HG03457 (cell line): ENCODE measurements around the gene DDC.
"Not testable (repeated sequence)": the region's sequence is repeated elsewhere in the genome, so short reads cannot be mapped to it uniquely, and the experiment has no call there.

Experiments
- ATAC-seq: cut with Tn5 transposase; IDR thresholded peaks from one replicate; pipeline ENCODE4 v1.9.1; 2021; ENCODE audit warnings: moderate number of reproducible peaks; ENCODE audit not compliant: unreplicated experiment

The DDC gene

DNA sequence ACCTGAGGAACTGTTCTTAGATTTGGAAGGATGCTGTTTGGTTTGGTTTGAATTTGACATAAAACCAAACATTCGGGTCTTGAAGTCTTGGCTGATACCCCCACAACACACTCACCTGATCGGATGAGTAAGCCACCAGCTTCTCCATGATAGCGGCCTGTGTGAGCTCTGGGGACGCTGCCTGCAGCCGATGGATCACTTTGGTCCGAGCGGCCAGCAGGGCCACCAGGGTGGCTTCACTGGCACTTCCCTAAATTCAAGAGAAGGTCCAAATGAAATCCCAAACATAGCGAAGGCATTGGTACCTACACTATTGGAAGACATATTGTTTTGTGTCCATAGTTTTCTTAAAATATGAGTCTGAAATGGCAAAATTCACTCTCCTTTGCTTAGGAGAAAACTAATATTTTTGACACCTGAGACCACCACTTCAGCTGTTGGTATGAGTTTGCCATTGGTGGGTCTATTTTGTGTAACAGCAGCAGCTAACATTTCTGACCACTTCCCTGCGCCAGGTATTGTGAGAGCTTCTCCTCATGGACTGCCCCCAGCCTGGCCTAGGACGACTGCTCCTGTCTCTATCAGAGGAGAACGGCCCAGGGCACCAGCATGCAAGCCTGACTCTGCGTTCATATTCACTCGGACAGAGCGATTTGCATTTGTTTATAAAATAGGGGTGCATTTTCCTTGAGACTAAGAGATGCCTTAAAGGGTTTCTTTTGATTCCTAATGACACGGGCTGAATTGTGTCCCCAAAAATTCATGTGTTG is 35.9 kb downstream of the DDC start:
- no peak for ATAC-seq

DNA sequence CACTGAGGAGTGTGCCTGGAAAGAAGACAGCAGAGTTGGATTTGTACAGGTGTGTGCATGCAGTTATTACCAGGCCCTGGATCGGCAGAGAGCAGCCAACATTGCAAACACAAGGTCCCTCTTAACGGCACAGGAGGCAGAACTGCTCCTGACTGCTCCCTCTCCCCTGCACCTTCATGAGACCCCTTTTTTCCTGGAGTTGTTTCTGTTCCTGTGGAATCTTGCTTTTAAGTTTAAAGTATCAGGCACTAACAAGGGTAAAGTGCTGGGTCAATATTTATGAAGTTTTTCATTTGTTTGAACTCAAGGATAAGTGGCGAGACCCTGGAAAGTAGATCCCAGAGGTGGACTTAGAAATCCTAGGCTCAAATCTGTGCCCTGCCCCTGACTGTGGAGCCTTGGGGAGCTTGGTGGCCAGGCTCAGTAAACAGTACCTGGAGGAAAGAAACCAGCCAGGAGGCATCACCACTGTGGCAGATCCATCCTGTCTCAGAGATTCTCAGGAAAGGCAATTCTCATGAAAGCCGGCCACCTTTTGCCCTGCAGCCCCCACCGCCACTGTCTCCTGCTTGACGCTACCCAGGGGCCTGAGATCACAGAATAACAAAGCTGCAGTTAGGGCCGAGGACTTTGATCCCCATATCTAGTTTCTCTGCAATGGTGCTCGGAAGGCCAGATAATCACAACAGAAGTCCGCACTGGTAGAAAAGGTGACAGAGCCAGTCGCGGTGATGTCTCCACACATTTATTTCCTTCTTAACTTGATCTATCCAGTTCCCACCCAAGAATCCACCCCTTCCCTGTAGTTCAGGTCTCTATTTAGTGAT is 36.7 kb downstream of the DDC start:
- ATAC-seq = no peak

- ATAC-seq = not testable (repeated sequence)
Measured at GRCh38 chr7:50519350-50519749, 45.9 kb downstream of the DDC start.

- no peak for ATAC-seq
Measured at GRCh38 chr7:50513166-50513871, 51.9 kb downstream of the DDC start.

- ATAC-seq = no peak
Measured at GRCh38 chr7:50512384-50512783, 52.8 kb downstream of the DDC start.

DNA sequence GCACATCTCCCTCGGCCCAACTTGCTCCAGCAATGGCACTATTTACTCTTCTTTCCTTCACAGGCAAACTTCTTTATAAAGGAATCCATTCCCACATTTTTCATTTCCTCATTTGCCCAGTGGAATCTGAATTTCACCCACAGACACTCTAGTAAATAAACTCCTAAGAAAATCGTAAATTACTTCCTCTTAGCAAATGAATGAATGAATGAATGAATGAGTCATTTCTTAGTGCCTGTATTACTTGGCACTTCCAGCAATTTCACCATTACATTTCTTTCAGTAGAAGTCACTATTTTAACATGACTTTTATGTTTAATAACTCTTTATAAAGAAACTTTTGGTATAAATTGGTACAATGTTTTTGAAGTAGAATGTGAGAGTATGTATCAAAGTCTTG is 55.7 kb downstream of the DDC start:
- ATAC-seq = no peak

DNA sequence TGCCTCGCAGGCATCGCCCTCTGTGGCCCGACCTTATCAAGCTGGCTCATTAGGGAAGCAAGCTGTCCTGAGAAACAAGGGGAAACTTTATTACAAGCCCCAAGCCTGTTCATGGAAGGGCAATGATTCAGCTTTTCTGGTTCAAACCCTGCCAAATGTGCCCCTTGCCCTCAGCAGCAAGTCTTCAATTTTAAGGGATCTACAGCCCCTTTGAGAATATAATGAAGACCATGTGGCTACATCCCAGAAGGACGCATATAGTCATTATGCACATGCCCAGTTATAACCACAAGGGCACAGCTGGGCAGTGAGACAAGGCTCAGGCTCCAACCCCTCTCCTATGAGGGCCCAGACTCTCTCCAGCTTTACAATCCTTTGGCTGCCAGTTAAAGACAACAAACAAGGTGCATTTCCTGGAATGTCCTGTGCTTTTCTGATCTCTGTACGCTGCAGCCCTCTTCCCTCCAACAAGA is 56.7 kb downstream of the DDC start:
- ATAC-seq = no peak

GRCh38 chr7:50507898-50508470 is 57.2 kb downstream of the DDC start:
- ATAC-seq = no peak

DNA sequence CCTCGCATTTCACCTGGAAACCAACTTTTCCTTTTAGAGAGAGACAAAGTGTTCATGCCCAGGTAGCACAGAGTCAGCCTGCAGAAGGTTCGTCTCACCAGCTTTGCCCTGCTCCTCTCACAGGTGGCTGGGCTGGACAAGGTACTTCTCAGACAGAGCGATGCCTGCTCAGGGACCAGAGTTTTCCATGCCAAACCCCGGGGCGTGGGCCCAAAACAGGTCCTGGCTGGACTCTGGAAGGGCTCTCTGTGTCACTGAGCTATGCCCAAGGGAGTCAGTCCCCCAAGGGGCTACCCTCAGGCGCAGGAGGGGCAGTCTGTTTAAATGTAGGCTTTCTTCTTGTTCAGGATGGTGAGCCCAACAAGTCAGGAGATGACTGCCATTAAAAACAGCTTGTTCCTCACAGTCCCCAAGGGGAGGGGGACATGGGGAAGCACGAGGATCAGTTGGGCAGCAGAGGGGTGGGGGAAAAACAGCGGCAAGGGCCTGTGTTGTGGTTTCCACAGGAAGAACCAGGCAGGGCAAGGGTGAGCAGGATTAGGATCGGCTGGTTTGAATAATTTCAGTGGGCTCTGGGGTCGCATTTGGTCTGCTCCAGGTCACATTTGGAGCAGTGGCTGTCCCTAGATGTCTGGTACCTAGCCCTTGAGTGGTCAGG is 59.5 kb downstream of the DDC start:
- no peak for ATAC-seq

GRCh38 chr7:50504646-50505546 is 60.3 kb downstream of the DDC start:
- no peak for ATAC-seq

DNA sequence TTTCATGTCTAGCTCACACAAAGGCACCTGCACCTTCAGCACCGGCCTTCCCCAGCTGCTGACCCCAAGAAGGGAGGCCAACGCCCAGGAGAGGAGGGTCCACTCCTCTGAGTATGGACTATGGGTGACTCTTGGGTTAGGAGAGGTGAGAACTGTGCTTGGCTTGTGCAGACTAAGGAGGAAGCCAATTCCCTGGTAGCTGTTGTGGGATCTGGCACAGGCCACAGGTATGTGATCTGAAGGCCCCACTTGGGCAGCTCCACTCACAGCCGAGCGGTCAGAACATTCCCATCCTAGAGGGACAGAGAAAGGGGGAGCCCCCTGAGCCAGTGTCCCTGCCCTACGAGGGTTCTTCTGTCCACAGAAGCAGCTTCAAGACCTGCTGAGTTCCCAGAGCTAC is 62.3 kb downstream of the DDC start:
- no peak for ATAC-seq

GRCh38 chr7:50502001-50502684 is 63.1 kb downstream of the DDC start:
- ATAC-seq = no peak

- no peak for ATAC-seq
Measured at GRCh38 chr7:50499092-50499491, 66.1 kb downstream of the DDC start.

DNA sequence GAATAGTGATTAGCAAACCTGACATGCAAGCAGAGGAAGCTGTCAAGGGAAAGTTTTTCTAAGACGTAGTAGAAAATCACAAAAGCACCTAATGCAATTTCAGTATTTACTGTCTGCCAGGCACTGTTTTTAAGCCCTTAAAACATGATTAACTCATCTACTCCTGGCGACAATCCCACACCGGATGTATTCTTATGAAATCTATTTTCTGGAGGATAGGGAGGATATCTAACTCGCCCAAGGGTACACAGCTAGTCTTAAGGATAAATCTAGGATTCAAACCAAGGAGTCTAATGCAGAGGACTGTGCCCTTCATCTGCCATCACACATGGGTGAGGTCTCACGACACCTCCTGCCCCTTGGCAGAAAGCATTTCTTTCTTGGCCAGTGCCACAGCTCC is 67.2 kb downstream of the DDC start:
- no peak for ATAC-seq

DNA sequence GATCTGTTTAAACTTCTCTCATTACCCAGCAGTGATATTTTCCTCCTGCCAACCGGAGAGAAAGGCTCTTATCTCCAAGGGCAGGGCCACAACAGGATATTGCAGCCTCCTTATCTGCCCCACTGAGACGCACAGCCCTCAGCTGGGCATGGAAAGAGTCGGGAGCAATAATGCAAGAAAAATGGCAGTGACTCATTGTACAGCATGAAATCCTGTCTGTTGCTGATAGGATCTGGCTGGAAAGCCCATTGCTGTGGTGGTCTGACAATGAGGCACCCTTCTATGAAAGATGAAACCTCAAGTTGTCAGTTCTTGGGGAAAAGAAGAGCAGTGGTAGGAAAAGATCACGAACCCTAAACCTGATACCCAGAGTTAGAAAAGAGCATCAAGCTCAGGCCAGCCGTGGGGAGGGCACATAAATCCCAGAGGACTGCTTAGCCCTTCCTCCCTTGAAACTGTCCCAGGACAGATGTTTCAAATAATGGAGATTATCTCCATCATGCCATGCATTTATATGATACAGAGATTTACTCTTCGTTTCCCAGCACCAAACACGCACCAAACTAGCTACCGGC is 68.0 kb downstream of the DDC start:
- no peak for ATAC-seq

DNA sequence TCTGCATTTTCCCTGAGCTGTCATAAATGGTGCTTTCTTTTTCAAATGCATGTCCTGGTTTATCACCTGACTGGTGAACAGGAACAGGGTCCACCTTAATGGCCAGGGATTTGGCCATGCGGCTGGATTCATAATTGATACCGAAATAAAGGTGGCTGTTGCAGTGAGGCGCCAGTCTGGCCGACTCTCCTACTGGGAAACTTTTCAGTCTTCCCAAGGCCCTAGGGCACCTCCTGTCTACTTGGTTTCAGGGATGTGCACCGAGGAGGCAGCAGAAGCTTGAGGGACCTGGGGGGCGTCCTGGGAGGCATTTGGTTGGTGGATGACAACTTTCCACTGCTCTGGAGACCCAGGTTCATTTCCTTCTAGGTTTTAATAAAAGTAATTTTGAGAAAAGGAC is 68.6 kb downstream of the DDC start:
- ATAC-seq = no peak

GRCh38 chr7:50495746-50496145 is 69.5 kb downstream of the DDC start:
- ATAC-seq = no peak

GRCh38 chr7:50492770-50493519 is 72.3 kb downstream of the DDC start:
- ATAC-seq = no peak
